Mammary epithelial cell (primary cell): ENCODE data around the gene ADIPOR1.

ENCODE experiments used
- EZH2 ChIP-seq: IDR thresholded peaks from 2 replicates; pipeline ENCODE4 v1.6.1; 2012; ENCODE audit warnings: low read length, inconsistent platforms, borderline replicate concordance
- TF ChIP-seq, protein P1 (sequence below), 2 donors: IDR thresholded peaks in 1 of 2; conservative IDR thresholded peaks in 1 of 2; 2 replicates each; pipeline ENCODE4 v1.5.1; 2011 to 2012; ENCODE audit warnings: inconsistent platforms in 2 of 2, low read length in 2 of 2, mild to moderate bottlenecking in 2 of 2, control low read depth in 1 of 2, low read depth in 1 of 2; ENCODE audit not compliant: insufficient read depth in 1 of 2; ENCODE audit errors: extremely low read depth in 1 of 2

DNA sequence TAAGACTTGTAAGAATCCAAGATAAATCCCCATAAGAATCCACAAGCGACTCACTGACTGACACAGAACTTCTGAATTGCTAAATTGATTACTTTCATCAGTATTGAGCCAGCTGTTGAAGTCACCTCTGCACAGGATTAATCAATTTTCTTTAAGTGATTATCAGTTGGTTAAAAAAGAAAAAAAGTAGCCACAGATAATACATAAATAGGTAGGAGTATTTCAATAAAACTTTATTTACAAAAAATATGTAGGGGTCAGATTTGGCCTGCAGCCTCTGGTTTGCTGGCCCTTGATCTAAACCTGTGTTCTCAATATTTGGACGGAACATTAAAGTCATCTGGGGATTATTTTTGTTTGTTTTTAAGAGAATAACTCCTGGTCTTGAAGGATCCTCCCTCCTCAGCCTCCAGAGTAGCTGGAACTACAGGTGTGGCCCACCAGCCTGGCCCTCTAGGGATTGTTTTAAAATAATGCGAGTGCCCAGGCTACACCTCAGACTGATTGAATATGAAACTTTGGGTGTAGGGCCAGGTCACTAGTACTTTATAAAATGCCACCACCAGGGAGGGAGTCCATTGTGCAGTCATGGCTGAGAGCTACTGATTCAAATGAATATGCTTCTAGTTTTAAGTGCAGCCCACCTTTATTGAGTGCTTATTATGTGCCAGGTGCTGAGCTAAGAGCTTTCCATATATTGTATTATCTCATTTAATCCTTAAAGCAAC is 42.3 kb upstream of the ADIPOR1 start:
- TF ChIP-seq, protein P1, sequence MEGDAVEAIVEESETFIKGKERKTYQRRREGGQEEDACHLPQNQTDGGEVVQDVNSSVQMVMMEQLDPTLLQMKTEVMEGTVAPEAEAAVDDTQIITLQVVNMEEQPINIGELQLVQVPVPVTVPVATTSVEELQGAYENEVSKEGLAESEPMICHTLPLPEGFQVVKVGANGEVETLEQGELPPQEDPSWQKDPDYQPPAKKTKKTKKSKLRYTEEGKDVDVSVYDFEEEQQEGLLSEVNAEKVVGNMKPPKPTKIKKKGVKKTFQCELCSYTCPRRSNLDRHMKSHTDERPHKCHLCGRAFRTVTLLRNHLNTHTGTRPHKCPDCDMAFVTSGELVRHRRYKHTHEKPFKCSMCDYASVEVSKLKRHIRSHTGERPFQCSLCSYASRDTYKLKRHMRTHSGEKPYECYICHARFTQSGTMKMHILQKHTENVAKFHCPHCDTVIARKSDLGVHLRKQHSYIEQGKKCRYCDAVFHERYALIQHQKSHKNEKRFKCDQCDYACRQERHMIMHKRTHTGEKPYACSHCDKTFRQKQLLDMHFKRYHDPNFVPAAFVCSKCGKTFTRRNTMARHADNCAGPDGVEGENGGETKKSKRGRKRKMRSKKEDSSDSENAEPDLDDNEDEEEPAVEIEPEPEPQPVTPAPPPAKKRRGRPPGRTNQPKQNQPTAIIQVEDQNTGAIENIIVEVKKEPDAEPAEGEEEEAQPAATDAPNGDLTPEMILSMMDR (conservative IDR thresholded peaks at IDR 0.05 in 1 of 2, IDR thresholded peaks at IDR 0.05 in 1 of 2; ENCODE audit: extremely low read depth in 1 of 2, insufficient read depth in 1 of 2, low read depth in 1 of 2, low read length in 2 of 2) = no peak
- TF ChIP-seq EZH2 = no peak
